NK-92 (cell line): Measurements from ENCODE around the gene NT5C.
A peak's percentile ranks its signal among the peaks of the same experiment; 100 is the strongest.
"Not testable (repeated sequence)": the region's sequence is repeated elsewhere in the genome, so short reads cannot be mapped to it uniquely, and the experiment has no call there.

ENCODE experiments used
- DNase-seq: peaks from one replicate; lab custom pipeline; 2025; ENCODE audit not compliant: unreplicated experiment; lab: John Stamatoyannopoulos, UW

The NT5C gene

GRCh38 chr17:75131278-75132017, at the start of gene NT5C:
Gene NT5C (minus strand): TSS chr17:75131742. CDS start chr17:75131707, 35 bp downstream.
- no peak for DNase-seq

GRCh38 chr17:75181110-75181509, 49.6 kb upstream of the NT5C start:
- no peak for DNase-seq

- DNase-seq: no peak
Measured at GRCh38 chr17:75178453-75178852, 46.9 kb upstream of the NT5C start.

GRCh38 chr17:75176625-75177024, 45.1 kb upstream of the NT5C start:
- no peak for DNase-seq

- DNase-seq: no peak
Measured at GRCh38 chr17:75174996-75175395, 43.5 kb upstream of the NT5C start.

GRCh38 chr17:75173526-75173925, 42.0 kb upstream of the NT5C start:
- no peak for DNase-seq

GRCh38 chr17:75168998-75169397, 37.5 kb upstream of the NT5C start:
- no peak for DNase-seq

- DNase-seq: not testable (repeated sequence)
Measured at GRCh38 chr17:75164606-75165005, 33.1 kb upstream of the NT5C start.

GRCh38 chr17:75163074-75163473, 31.5 kb upstream of the NT5C start:
- DNase-seq: no peak

- no peak for DNase-seq
Measured at GRCh38 chr17:75160211-75160610, 28.7 kb upstream of the NT5C start.

- no peak for DNase-seq
Measured at GRCh38 chr17:75159196-75160031, 27.9 kb upstream of the NT5C start.

GRCh38 chr17:75158480-75158879, 26.9 kb upstream of the NT5C start:
- not testable (repeated sequence) for DNase-seq

GRCh38 chr17:75155191-75155601, 23.7 kb upstream of the NT5C start:
- no peak for DNase-seq

- DNase-seq: peak; percentile 87
Measured at GRCh38 chr17:75154195-75155106, 22.9 kb upstream of the NT5C start, which contains the start of gene JPT1. Gene JPT1 (minus strand): TSS chr17:75154512. CDS start chr17:75154397, 115 bp downstream.

GRCh38 chr17:75153780-75154194, 22.2 kb upstream of the NT5C start:
- DNase-seq: no peak

- DNase-seq: no peak
Measured at GRCh38 chr17:75152922-75153779, 21.6 kb upstream of the NT5C start.

- no peak for DNase-seq
Measured at GRCh38 chr17:75152523-75152921, 21.0 kb upstream of the NT5C start.

- no peak for DNase-seq
Measured at GRCh38 chr17:75151930-75152329, 20.4 kb upstream of the NT5C start.

- no peak for DNase-seq
Measured at GRCh38 chr17:75147878-75148546, 16.5 kb upstream of the NT5C start.

GRCh38 chr17:75146592-75146991, 15.1 kb upstream of the NT5C start:
- no peak for DNase-seq
